HepG2 (cell line): ENCODE data around the gene NOSTRIN.

Experiments used
- BRD4 ChIP-seq: sonication (generic); formaldehyde crosslinking; IDR thresholded peaks from 2 replicates; pipeline ENCODE4 v1.4.0; 2020; ENCODE audit warnings: missing genetic modification reagents
- HNRNPK ChIP-seq: fragments of 200-400 bp; formaldehyde crosslinking; IDR thresholded peaks from 2 replicates; pipeline ENCODE4 v1.6.1; 2018; ENCODE audit warnings: low read length, low read depth, moderate library complexity, mild to moderate bottlenecking; ENCODE audit not compliant: poor library complexity, severe bottlenecking
- KDM5A ChIP-seq: fragments of 200-600 bp; sonication (generic); IDR thresholded peaks from 2 replicates; pipeline ENCODE4 v1.7.0; 2018; ENCODE audit warnings: antibody characterized with exemption, mild to moderate bottlenecking, low read length, borderline replicate concordance
- POLR2A ChIP-seq, 2 experiments: IDR thresholded peaks; 2 replicates each; pipeline ENCODE4 v1.6.1; 2011; ENCODE audit warnings: low read depth in 2 of 2, low read length in 2 of 2, mild to moderate bottlenecking in 1 of 2, moderate library complexity in 1 of 2; ENCODE audit not compliant: insufficient read depth in 1 of 2
- TAF1 ChIP-seq: sonication (generic); formaldehyde crosslinking; IDR thresholded peaks from 2 replicates; pipeline ENCODE4 v1.4.0; 2020; ENCODE audit warnings: missing genetic modification reagents
- ZFP41 ChIP-seq: sonication (generic); formaldehyde crosslinking; IDR thresholded peaks from 2 replicates; pipeline ENCODE4 v1.4.0; 2020; ENCODE audit warnings: mild to moderate bottlenecking, missing genetic modification reagents, borderline replicate concordance
- ZNF225 ChIP-seq: sonication (generic); formaldehyde crosslinking; IDR thresholded peaks from 2 replicates; pipeline ENCODE4 v1.4.0; 2020; ENCODE audit warnings: mild to moderate bottlenecking, missing genetic modification reagents
- ZSCAN9 ChIP-seq: IDR thresholded peaks from 2 replicates; pipeline ENCODE4 v1.6.1; 2016; ENCODE audit warnings: borderline replicate concordance
- TF ChIP-seq, protein P1 (sequence below): sonication (generic); formaldehyde crosslinking; IDR thresholded peaks from 2 replicates; pipeline ENCODE4 v1.4.0; 2020; ENCODE audit warnings: missing genetic modification reagents
- TF ChIP-seq, protein P2 (sequence below): sonication (generic); formaldehyde crosslinking; IDR thresholded peaks from 2 replicates; pipeline ENCODE4 v1.5.0; 2020; ENCODE audit warnings: mild to moderate bottlenecking, missing genetic modification reagents, moderate library complexity
- TF ChIP-seq, protein P3 (sequence below): sonication (generic); formaldehyde crosslinking; IDR thresholded peaks from 2 replicates; pipeline ENCODE4 v1.5.0; 2020; ENCODE audit warnings: missing genetic modification reagents
- TF ChIP-seq, protein P4 (sequence below): sonication (generic); formaldehyde crosslinking; IDR thresholded peaks from 2 replicates; pipeline ENCODE4 v1.4.0; 2020; ENCODE audit warnings: missing genetic modification reagents
- TF ChIP-seq, protein P5 (sequence below), 2 experiments: IDR thresholded peaks; 2 replicates each; pipeline ENCODE4 v1.6.1; 2011 to 2012; ENCODE audit warnings: low read length in 2 of 2, borderline replicate concordance in 1 of 2, low read depth in 1 of 2, mild to moderate bottlenecking in 1 of 2, moderate library complexity in 1 of 2
- TF ChIP-seq, protein P6 (sequence below): sonication (generic); formaldehyde crosslinking; IDR thresholded peaks from 2 replicates; pipeline ENCODE4 v1.9.0; 2021; ENCODE audit warnings: missing genetic modification reagents, borderline replicate concordance

DNA sequence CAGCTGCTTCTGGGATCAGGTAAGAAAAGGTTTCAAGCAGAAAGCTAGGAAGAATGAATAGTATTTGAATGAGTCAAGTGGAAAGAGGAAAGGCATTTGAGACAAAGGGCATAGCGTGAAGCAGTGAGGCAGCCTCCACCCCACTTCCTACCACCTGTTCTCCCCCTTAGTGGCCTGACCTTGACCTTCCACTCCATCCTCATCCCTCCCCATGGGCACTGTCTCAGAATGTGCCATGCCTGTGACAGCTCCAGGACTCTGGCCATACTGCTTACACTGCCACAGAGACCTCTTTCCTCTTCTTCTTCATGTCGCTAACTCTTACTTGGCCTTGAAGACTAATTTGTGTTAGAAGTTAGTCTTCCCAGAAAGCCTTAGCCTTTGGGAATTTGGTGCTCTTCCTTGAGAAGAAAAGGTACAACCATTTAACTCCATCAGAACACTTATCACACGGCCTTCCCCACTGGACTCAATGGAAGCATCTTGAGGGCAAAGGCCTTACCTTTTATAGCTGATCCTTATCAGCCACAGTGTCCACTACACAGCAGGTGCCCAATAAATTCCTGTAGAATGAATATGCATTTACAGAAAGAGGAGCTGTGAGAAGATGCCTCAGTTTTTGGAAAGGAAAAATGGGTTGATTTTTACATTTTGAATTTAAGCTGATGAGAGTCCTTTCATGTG, 15.2 kb upstream of the NOSTRIN start:
- TF ChIP-seq, protein P1, sequence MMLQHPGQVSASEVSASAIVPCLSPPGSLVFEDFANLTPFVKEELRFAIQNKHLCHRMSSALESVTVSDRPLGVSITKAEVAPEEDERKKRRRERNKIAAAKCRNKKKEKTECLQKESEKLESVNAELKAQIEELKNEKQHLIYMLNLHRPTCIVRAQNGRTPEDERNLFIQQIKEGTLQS (CRISPR knock-in tag): no peak
- TF ChIP-seq, protein P2, sequence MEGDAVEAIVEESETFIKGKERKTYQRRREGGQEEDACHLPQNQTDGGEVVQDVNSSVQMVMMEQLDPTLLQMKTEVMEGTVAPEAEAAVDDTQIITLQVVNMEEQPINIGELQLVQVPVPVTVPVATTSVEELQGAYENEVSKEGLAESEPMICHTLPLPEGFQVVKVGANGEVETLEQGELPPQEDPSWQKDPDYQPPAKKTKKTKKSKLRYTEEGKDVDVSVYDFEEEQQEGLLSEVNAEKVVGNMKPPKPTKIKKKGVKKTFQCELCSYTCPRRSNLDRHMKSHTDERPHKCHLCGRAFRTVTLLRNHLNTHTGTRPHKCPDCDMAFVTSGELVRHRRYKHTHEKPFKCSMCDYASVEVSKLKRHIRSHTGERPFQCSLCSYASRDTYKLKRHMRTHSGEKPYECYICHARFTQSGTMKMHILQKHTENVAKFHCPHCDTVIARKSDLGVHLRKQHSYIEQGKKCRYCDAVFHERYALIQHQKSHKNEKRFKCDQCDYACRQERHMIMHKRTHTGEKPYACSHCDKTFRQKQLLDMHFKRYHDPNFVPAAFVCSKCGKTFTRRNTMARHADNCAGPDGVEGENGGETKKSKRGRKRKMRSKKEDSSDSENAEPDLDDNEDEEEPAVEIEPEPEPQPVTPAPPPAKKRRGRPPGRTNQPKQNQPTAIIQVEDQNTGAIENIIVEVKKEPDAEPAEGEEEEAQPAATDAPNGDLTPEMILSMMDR: no peak
- TF ChIP-seq, protein P3, sequence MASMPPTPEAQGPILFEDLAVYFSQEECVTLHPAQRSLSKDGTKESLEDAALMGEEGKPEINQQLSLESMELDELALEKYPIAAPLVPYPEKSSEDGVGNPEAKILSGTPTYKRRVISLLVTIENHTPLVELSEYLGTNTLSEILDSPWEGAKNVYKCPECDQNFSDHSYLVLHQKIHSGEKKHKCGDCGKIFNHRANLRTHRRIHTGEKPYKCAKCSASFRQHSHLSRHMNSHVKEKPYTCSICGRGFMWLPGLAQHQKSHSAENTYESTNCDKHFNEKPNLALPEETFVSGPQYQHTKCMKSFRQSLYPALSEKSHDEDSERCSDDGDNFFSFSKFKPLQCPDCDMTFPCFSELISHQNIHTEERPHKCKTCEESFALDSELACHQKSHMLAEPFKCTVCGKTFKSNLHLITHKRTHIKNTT (CRISPR knock-in tag): no peak
- no peak for TF ChIP-seq ZFP41 (CRISPR knock-in tag)
- TF ChIP-seq TAF1 (CRISPR knock-in tag): no peak
- TF ChIP-seq, protein P4, sequence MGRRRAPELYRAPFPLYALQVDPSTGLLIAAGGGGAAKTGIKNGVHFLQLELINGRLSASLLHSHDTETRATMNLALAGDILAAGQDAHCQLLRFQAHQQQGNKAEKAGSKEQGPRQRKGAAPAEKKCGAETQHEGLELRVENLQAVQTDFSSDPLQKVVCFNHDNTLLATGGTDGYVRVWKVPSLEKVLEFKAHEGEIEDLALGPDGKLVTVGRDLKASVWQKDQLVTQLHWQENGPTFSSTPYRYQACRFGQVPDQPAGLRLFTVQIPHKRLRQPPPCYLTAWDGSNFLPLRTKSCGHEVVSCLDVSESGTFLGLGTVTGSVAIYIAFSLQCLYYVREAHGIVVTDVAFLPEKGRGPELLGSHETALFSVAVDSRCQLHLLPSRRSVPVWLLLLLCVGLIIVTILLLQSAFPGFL: no peak
- TF ChIP-seq, protein P5, sequence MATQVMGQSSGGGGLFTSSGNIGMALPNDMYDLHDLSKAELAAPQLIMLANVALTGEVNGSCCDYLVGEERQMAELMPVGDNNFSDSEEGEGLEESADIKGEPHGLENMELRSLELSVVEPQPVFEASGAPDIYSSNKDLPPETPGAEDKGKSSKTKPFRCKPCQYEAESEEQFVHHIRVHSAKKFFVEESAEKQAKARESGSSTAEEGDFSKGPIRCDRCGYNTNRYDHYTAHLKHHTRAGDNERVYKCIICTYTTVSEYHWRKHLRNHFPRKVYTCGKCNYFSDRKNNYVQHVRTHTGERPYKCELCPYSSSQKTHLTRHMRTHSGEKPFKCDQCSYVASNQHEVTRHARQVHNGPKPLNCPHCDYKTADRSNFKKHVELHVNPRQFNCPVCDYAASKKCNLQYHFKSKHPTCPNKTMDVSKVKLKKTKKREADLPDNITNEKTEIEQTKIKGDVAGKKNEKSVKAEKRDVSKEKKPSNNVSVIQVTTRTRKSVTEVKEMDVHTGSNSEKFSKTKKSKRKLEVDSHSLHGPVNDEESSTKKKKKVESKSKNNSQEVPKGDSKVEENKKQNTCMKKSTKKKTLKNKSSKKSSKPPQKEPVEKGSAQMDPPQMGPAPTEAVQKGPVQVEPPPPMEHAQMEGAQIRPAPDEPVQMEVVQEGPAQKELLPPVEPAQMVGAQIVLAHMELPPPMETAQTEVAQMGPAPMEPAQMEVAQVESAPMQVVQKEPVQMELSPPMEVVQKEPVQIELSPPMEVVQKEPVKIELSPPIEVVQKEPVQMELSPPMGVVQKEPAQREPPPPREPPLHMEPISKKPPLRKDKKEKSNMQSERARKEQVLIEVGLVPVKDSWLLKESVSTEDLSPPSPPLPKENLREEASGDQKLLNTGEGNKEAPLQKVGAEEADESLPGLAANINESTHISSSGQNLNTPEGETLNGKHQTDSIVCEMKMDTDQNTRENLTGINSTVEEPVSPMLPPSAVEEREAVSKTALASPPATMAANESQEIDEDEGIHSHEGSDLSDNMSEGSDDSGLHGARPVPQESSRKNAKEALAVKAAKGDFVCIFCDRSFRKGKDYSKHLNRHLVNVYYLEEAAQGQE (IDR thresholded peaks at IDR 0.05; ENCODE audit: borderline replicate concordance in 1 of 2, low read depth in 1 of 2, low read length in 2 of 2): no peak
- no peak for TF ChIP-seq HNRNPK
- TF ChIP-seq POLR2A (IDR thresholded peaks at IDR 0.05; ENCODE audit: insufficient read depth in 1 of 2, low read depth in 2 of 2, low read length in 2 of 2): no peak
- TF ChIP-seq ZSCAN9: no peak
- no peak for TF ChIP-seq KDM5A
- TF ChIP-seq, protein P6, sequence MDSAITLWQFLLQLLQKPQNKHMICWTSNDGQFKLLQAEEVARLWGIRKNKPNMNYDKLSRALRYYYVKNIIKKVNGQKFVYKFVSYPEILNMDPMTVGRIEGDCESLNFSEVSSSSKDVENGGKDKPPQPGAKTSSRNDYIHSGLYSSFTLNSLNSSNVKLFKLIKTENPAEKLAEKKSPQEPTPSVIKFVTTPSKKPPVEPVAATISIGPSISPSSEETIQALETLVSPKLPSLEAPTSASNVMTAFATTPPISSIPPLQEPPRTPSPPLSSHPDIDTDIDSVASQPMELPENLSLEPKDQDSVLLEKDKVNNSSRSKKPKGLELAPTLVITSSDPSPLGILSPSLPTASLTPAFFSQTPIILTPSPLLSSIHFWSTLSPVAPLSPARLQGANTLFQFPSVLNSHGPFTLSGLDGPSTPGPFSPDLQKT (CRISPR knock-in tag): no peak
- TF ChIP-seq BRD4 (CRISPR knock-in tag): no peak
- TF ChIP-seq ZNF225 (CRISPR knock-in tag): no peak
